ENCODE measurements around the gene SH2D1B. TPM values are rescaled to one million over a fixed set of nuclear protein-coding genes. Genes with fewer than 3 reads are reported as not detected.
"Not testable (repeated sequence)": the region's sequence is repeated elsewhere in the genome, so short reads cannot be mapped to it uniquely, and the experiment has no call there.

SH2D1B gene
- total RNA-seq, 4 donors from 2014 or later: 0.37 to 1.4 (median 0.81) TPM

DNA sequence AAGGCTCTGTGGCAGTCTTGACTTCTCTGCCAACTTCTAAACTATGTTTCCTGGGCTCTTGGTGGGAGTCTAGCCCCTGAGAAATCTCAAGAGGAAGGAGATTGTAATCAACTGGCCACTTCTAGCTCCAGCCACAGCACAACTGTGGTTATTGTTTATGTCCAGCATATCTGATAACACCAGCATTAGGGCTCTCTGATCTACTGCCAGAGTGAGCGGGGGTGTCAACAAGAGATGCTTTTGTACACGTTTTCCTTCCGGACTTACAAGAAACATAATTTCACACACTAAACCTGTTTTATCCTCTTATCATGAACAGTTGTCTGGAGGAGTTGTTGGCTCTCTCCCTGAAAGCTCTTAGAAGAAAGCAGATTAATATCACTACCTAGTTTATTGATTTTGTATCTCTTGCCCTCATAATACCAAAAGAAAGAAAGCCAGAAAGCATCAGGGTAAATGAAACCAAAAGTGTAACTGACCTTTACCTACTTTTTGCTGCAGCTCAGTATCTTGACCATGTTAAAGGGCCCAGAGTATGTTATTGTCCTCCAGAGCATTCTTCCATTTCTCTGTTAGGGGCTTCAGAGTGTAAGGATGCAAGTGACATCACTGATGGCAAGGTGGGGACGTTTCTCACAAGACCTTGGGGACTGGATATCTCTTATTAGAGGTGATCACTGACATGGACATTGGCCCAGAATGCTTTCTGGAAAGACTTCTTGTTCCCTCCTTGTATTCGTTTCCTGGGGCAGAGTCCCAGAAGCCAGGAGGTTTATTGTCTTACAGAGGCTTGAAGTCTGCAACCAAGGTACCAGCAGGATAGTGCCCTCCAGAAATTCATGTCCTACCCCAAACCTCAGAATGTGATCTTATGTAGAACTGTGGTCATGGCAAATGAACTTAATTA, 9.6 kb upstream of the SH2D1B start:
- Histone ChIP-seq H3K36me3 (peaks cover 0 to 4% (median 0%) of the 10 kb centered on the region in 4 donors), H3K27ac (peak overlapping the region in 2 of 4 donors; percentile 81 to 84), H3K9me3 (no peaks in the 10 kb centered on the region), H3K4me1 (peaks cover 0 to 25% (median 12%) of the 10 kb centered on the region in 4 donors), H3K27me3 (no peaks in the 10 kb centered on the region), H3K4me3 (peak overlapping the region in 1 of 4 donors; percentile 24)
- in situ Hi-C loops (cut with MboI; ENCODE audit: low pct_ligation_motif_present in 1 of 4, low pct_unique_long_range_greater_than_20kb in 1 of 4, low sequenced_read_pairs in 3 of 4) (no loop called here), intact Hi-C loops (cut with DNase I; ENCODE audit: low total_unique reads) (no loop called here)
- no peak for TF ChIP-seq EP300 (IDR thresholded peaks at IDR 0.05; ENCODE audit: low read depth)
- no peak for TF ChIP-seq POLR2A (IDR thresholded peaks at IDR 0.05)
- peak in 1 of 3 donors; percentile 7 for TF ChIP-seq POLR2AphosphoS5 (IDR thresholded peaks at IDR 0.05)
- DNase-seq: no peak
- 32 to 38% methylated on average over 3 to 5 of the region's 5 CpGs for WGBS, 2 donors (ENCODE audit: low coverage in 1 of 2)

DNA sequence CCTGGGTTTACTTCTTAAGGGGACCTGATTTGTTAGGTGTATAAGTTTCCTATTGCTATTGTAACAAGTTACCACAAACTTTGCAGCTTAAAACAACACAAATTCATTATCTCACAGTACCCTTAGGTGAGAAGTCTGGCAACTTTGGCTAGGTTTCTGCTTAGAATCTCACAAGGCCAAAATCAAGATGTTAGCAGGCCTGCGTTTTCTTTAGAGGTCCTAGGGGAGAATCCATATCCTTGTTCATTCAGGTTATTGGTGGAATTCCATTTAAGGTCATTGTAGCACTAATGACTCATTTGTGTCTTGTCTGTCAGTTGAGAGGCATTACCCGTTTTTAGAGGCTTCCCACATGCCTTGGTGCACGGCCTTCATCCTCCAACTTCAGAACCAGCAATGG, 8.2 kb upstream of the SH2D1B start:
- H3K27me3 ChIP-seq: no peaks in the 10 kb centered on the region
- intact Hi-C loops (cut with DNase I; ENCODE audit: low total_unique reads): no loop called here
- TF ChIP-seq, protein P1, sequence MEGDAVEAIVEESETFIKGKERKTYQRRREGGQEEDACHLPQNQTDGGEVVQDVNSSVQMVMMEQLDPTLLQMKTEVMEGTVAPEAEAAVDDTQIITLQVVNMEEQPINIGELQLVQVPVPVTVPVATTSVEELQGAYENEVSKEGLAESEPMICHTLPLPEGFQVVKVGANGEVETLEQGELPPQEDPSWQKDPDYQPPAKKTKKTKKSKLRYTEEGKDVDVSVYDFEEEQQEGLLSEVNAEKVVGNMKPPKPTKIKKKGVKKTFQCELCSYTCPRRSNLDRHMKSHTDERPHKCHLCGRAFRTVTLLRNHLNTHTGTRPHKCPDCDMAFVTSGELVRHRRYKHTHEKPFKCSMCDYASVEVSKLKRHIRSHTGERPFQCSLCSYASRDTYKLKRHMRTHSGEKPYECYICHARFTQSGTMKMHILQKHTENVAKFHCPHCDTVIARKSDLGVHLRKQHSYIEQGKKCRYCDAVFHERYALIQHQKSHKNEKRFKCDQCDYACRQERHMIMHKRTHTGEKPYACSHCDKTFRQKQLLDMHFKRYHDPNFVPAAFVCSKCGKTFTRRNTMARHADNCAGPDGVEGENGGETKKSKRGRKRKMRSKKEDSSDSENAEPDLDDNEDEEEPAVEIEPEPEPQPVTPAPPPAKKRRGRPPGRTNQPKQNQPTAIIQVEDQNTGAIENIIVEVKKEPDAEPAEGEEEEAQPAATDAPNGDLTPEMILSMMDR (IDR thresholded peaks at IDR 0.05): no peak
- TF ChIP-seq POLR2A (IDR thresholded peaks at IDR 0.05) (no peak), EP300 (IDR thresholded peaks at IDR 0.05; ENCODE audit: low read depth) (no peak), POLR2AphosphoS5 (IDR thresholded peaks at IDR 0.05) (no peak)
- no peaks in the 10 kb centered on the region for H3K9me3 ChIP-seq
- in situ Hi-C loops (cut with MboI; ENCODE audit: low pct_ligation_motif_present in 1 of 4, low pct_unique_long_range_greater_than_20kb in 1 of 4, low sequenced_read_pairs in 3 of 4): no loop called here
- WGBS, 2 donors (ENCODE audit: low coverage in 1 of 2): 72 to 88% methylated on average over 2 to 3 of the region's 3 CpGs
- peak overlapping the region in 2 of 4 donors; percentile 8 to 24 for H3K4me3 ChIP-seq
- peaks cover 0 to 4% (median 0%) of the 10 kb centered on the region in 4 donors for H3K36me3 ChIP-seq
- H3K4me1 ChIP-seq: peaks cover 0 to 25% (median 12%) of the 10 kb centered on the region in 4 donors
- peak overlapping the region; percentile 64 to 84 (median 82) for H3K27ac ChIP-seq
- DNase-seq: no peak

DNA sequence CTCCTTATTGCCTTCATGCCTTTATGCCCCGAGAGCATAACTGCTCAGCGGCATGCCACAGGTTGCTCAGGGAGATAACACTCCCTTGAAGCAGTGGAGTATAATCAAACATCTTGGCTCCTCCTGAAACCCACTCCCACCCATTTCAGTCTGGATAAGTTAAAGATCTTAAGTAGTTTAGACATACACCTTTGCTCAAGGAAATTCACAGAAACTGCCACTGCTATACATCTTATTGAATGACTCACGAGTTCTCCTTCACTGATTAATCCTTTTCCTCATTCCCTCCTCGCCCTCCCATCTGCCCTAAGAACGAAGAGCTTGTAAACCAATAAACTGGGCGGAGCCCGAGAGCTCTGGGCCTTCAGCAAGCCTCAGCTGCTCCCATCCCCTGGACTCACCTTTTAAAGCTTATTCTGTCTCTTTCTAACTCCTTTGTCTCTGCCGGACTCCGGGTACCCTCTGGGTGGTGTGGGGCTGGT, 7.6 kb upstream of the SH2D1B start:
- intact Hi-C loops (cut with DNase I; ENCODE audit: low total_unique reads); H3K27me3 ChIP-seq; H3K9me3 ChIP-seq; in situ Hi-C loops (cut with MboI; ENCODE audit: low pct_ligation_motif_present in 1 of 4, low pct_unique_long_range_greater_than_20kb in 1 of 4, low sequenced_read_pairs in 3 of 4); H3K36me3 ChIP-seq: not testable (repeated sequence)
- H3K4me3 ChIP-seq: peak overlapping the region in 2 of 4 donors; percentile 8 to 24
- peak overlapping the region; percentile 70 to 84 (median 82) for H3K27ac ChIP-seq
- peaks cover 0 to 25% (median 12%) of the 10 kb centered on the region in 4 donors for H3K4me1 ChIP-seq
- WGBS, 2 donors (ENCODE audit: low coverage in 1 of 2): 34 to 43% methylated on average over 4 to 9 of the region's 9 CpGs
- peak; percentile 77 for DNase-seq
- TF ChIP-seq POLR2AphosphoS5 (IDR thresholded peaks at IDR 0.05) (peak in 1 of 3 donors; percentile 13), POLR2A (IDR thresholded peaks at IDR 0.05) (peak; percentile 48)

DNA sequence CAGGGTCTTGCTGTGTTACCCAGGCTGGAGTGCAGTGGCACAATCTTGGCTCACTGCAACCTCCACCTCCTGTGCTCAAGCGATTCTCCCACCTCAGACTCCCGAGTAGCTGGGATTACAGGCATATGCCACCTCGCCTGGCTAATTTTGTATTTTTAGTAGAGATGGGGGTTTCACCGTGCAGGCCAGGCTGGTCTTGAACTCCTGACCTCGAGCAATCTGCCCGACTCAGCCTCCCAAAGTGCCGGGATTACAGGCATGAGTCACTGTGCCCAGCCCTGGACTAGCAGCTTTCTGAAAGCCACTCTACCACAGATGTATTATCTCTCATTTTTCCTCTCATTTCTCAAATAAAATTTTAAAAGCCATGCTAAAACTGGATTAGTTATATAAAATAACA, 6.6 kb upstream of the SH2D1B start:
- H3K27me3 ChIP-seq; H3K36me3 ChIP-seq; H3K4me3 ChIP-seq; in situ Hi-C loops (cut with MboI; ENCODE audit: low pct_ligation_motif_present in 1 of 4, low pct_unique_long_range_greater_than_20kb in 1 of 4, low sequenced_read_pairs in 3 of 4); intact Hi-C loops (cut with DNase I; ENCODE audit: low total_unique reads); H3K9me3 ChIP-seq: not testable (repeated sequence)
- 62 to 73% methylated on average over 4 to 7 of the region's 7 CpGs for WGBS, 2 donors (ENCODE audit: low coverage in 1 of 2)
- Histone ChIP-seq H3K4me1 (peaks cover 0 to 25% (median 12%) of the 10 kb centered on the region in 4 donors), H3K27ac (peak overlapping the region; percentile 70 to 84 (median 82))
- peak; percentile 44 for DNase-seq

DNA sequence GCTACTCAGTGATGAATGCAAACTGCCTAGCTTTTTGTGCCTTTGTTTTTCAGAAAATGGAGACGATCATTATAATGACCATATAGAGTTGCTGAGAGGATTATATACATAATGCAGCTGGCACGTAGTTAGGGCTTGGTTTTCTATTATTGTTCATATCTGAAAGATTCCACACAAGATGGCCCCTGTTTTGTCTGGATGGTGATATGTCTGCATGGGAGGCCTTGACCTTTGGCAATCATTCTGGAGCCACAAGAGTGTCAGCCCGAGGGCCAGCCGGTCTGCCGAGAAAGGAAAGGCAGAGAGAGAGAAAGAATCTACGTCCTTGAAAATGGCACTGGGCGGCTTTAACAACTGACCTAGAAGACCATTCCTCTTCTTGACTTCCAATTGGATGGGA, 5.7 kb upstream of the SH2D1B start:
- peaks cover 0 to 25% (median 12%) of the 10 kb centered on the region in 4 donors for H3K4me1 ChIP-seq
- H3K27ac ChIP-seq: no peak overlapping the region
- WGBS, 2 donors (ENCODE audit: low coverage in 1 of 2): 81 to 94% methylated on average over 3 to 7 of the region's 7 CpGs
- in situ Hi-C loops (cut with MboI; ENCODE audit: low pct_ligation_motif_present in 1 of 4, low pct_unique_long_range_greater_than_20kb in 1 of 4, low sequenced_read_pairs in 3 of 4): no loop called here
- H3K4me3 ChIP-seq: no peak overlapping the region
- DNase-seq: no peak
- no peaks in the 10 kb centered on the region for H3K36me3 ChIP-seq
- intact Hi-C loops (cut with DNase I; ENCODE audit: low total_unique reads): no loop called here
- H3K27me3 ChIP-seq: no peaks in the 10 kb centered on the region
- TF ChIP-seq POLR2AphosphoS5 (IDR thresholded peaks at IDR 0.05) (no peak), POLR2A (IDR thresholded peaks at IDR 0.05) (no peak), EP300 (IDR thresholded peaks at IDR 0.05; ENCODE audit: low read depth) (no peak)
- TF ChIP-seq, protein P1 (IDR thresholded peaks at IDR 0.05): no peak
- H3K9me3 ChIP-seq: no peaks in the 10 kb centered on the region
